ENCODE data around the gene PDK4.

DNA sequence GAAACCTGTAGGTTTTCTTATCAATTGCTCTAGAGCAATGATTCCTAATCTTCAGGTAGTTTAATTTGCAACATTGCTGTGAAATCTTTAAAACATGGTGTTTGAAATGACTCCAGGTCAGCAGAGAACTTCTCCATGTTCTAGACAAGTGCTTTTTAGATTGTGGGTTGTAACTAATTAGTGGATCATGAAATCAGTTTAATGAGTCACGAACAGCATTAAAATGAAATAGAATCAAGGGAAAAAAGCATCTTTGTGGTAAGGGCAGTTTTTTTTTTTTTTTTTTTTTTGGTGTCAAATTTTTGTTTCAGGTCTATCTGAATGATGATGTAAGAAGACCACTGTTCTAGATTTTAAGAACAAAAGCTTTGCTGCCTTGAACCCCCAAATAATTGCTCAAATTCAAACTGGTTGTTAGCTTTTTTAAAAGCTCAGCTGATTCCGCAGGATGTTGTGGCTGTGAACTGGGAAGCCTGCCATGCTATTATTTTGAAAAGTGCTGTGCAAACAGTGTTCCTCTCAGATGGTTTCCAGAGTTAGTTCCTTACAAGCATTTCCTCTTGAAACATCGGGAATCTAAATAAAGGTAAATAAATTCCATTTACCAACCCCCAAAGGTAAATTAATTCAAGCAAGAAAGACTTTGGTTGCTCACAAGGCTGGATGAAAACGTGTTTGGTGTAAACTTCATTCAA lies 13.1 kb upstream of the PDK4 start:
- TF ChIP-seq, protein P1, sequence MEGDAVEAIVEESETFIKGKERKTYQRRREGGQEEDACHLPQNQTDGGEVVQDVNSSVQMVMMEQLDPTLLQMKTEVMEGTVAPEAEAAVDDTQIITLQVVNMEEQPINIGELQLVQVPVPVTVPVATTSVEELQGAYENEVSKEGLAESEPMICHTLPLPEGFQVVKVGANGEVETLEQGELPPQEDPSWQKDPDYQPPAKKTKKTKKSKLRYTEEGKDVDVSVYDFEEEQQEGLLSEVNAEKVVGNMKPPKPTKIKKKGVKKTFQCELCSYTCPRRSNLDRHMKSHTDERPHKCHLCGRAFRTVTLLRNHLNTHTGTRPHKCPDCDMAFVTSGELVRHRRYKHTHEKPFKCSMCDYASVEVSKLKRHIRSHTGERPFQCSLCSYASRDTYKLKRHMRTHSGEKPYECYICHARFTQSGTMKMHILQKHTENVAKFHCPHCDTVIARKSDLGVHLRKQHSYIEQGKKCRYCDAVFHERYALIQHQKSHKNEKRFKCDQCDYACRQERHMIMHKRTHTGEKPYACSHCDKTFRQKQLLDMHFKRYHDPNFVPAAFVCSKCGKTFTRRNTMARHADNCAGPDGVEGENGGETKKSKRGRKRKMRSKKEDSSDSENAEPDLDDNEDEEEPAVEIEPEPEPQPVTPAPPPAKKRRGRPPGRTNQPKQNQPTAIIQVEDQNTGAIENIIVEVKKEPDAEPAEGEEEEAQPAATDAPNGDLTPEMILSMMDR (IDR thresholded peaks at IDR 0.05) = no peak
- TF ChIP-seq POLR2A (IDR thresholded peaks at IDR 0.05) = no peak

Data from transverse colon (tissue), 3 donors.